Measurements from ENCODE around the gene PHF13. TPM values are rescaled to one million over a fixed set of nuclear protein-coding genes. Genes with fewer than 3 reads are reported as not detected.
A peak's percentile ranks its signal among the peaks of the same experiment; 100 is the strongest.

PHF13 gene
- total and polyA plus RNA-seq, 4 donors, result 1.4 to 8.7 (median 3.8) TPM

DNA sequence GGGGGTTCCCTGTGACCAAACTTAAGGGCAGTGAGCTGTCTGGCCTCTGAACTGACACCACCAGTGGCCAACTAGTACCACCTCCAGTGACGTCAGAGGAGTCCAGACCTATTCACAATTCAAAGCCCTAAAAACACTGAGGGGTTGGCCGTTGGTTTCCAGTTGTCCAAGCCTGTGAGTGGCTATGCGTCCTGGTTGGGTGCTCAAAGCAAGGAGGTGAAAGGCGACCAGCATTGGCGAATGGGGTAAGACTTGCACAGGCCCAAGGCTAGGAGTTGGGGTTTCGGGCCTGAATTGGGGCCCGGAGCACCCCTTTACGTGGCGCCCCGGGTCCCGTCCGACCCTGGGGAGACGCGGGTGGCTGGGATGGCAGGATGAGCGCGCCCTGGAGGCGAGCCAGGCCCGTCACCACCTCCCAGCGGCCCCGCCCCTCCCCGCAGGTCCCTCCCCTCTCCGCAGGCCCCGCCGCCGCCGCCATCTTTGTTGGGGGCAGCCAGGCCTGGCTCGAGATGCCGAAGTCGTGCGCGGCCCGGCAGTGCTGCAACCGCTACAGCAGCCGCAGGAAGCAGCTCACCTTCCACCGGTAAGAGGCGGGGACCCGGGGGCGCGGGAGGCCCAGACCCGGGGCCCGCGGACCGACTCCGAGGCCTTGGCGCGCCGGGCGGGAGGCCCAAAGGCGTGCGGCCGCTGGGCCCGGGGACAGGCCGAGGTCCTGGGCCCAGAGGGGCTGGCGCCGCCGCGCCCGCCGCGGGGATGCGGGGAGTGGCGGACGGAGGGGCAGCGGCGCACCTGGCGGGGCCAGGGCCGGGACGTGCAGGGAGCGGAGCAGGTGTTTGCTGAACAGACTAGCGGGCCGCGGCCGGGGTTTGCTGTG lies 11.4 kb downstream of the PHF13 start, which contains the start of gene THAP3:
TSS of gene THAP3 (plus strand) at position 159 of the 874 bp plus-strand sequence. CDS start at position 510, 351 bp downstream.
- H3K36me3 ChIP-seq (ENCODE audit: control insufficient read depth in 4 of 4, insufficient read depth in 3 of 4, low read depth in 1 of 4, low read length in 3 of 4), result peaks cover 1 to 15% (median 7%) of the 10 kb centered on the region in 4 donors
- peak within 1 kb of the TSS; percentile 23 to 56 for H3K9ac ChIP-seq (ENCODE audit: low read depth in 1 of 2, low read length in 2 of 2)
- peaks cover 6 to 56% (median 41%) of the 10 kb centered on the region in 4 donors for H3K4me1 ChIP-seq (ENCODE audit: control insufficient read depth in 4 of 4, insufficient read depth in 4 of 4, low read length in 3 of 4)
- H3K4me3 ChIP-seq (ENCODE audit: low read depth in 1 of 3, low read length in 3 of 3), result peak within 1 kb of the TSS; percentile 51 to 86 (median 67)
- peak; percentile 91 for DNase-seq (ENCODE audit: low spot score)
- H3K27me3 ChIP-seq (ENCODE audit: control insufficient read depth in 4 of 4, insufficient read depth in 4 of 4, low read length in 3 of 4), result no peaks in the 10 kb centered on the region
- H3K27ac ChIP-seq (ENCODE audit: low read depth in 1 of 2, low read length in 2 of 2), result peak within 1 kb of the TSS; percentile 64 to 75
- WGBS, result 2% methylated on average over 73 of the region's 73 CpGs
- no peaks in the 10 kb centered on the region for H3K9me3 ChIP-seq (ENCODE audit: control insufficient read depth in 4 of 4, low read length in 3 of 4)
- TF ChIP-seq YY1 (IDR thresholded peaks at IDR 0.05) (peak; percentile 98), SP1 (IDR thresholded peaks at IDR 0.05) (peak; percentile 55), HNF4A (conservative IDR thresholded peaks at IDR 0.05) (no peak), RAD21 (IDR thresholded peaks at IDR 0.05) (peak in 1 of 2 donors; percentile 18)
- TF ChIP-seq, protein P1, sequence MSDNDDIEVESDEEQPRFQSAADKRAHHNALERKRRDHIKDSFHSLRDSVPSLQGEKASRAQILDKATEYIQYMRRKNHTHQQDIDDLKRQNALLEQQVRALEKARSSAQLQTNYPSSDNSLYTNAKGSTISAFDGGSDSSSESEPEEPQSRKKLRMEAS (IDR thresholded peaks at IDR 0.05), result no peak

DNA sequence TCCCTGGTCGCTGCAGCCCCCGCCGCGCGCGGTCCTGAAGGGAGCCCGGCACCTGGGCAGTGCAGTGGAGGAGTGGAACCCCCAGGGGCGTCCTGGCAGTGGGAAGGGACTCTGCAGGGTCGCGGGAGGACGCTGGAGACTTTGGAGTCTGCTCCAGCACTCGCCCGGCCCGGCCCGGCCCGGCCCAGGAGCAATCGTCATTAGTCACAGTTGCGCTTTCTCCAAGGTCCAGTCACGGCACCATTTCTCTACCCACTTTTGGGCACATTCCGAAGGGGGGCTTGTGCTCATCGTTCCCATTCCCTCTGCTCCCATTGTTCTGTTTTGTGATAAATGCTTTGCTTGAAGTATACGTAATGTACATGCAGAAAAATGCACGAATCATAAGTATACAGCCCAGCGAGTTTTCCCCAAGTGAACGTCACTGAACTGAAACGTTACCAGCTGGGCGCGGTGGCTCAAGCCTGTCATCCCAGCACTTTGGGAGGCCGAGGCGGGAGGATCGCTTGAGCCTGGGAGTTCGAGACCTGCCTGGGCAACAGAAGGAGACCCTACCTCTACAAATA lies 12.1 kb downstream of the PHF13 start:
- TF ChIP-seq, protein P2, sequence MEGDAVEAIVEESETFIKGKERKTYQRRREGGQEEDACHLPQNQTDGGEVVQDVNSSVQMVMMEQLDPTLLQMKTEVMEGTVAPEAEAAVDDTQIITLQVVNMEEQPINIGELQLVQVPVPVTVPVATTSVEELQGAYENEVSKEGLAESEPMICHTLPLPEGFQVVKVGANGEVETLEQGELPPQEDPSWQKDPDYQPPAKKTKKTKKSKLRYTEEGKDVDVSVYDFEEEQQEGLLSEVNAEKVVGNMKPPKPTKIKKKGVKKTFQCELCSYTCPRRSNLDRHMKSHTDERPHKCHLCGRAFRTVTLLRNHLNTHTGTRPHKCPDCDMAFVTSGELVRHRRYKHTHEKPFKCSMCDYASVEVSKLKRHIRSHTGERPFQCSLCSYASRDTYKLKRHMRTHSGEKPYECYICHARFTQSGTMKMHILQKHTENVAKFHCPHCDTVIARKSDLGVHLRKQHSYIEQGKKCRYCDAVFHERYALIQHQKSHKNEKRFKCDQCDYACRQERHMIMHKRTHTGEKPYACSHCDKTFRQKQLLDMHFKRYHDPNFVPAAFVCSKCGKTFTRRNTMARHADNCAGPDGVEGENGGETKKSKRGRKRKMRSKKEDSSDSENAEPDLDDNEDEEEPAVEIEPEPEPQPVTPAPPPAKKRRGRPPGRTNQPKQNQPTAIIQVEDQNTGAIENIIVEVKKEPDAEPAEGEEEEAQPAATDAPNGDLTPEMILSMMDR (IDR thresholded peaks at IDR 0.05; ENCODE audit: low read depth, low read length, missing input control), result no peak
- TF ChIP-seq RAD21 (IDR thresholded peaks at IDR 0.05) (no peak), TAF1 (conservative IDR thresholded peaks at IDR 0.05) (no peak), RXRA (IDR thresholded peaks at IDR 0.05) (no peak), JUND (IDR thresholded peaks at IDR 0.05) (no peak), FOXA1 (IDR thresholded peaks at IDR 0.05) (no peak), FOXA2 (IDR thresholded peaks at IDR 0.05) (no peak), GABPA (IDR thresholded peaks at IDR 0.05 in 1 of 2, conservative IDR thresholded peaks at IDR 0.05 in 1 of 2) (no peak), NR2F2 (IDR thresholded peaks at IDR 0.05) (no peak), HNF4G (IDR thresholded peaks at IDR 0.05) (no peak), YY1 (IDR thresholded peaks at IDR 0.05) (no peak), HNF4A (conservative IDR thresholded peaks at IDR 0.05) (no peak)
- TF ChIP-seq, protein P1 (IDR thresholded peaks at IDR 0.05), result no peak
- TF ChIP-seq, protein P3, sequence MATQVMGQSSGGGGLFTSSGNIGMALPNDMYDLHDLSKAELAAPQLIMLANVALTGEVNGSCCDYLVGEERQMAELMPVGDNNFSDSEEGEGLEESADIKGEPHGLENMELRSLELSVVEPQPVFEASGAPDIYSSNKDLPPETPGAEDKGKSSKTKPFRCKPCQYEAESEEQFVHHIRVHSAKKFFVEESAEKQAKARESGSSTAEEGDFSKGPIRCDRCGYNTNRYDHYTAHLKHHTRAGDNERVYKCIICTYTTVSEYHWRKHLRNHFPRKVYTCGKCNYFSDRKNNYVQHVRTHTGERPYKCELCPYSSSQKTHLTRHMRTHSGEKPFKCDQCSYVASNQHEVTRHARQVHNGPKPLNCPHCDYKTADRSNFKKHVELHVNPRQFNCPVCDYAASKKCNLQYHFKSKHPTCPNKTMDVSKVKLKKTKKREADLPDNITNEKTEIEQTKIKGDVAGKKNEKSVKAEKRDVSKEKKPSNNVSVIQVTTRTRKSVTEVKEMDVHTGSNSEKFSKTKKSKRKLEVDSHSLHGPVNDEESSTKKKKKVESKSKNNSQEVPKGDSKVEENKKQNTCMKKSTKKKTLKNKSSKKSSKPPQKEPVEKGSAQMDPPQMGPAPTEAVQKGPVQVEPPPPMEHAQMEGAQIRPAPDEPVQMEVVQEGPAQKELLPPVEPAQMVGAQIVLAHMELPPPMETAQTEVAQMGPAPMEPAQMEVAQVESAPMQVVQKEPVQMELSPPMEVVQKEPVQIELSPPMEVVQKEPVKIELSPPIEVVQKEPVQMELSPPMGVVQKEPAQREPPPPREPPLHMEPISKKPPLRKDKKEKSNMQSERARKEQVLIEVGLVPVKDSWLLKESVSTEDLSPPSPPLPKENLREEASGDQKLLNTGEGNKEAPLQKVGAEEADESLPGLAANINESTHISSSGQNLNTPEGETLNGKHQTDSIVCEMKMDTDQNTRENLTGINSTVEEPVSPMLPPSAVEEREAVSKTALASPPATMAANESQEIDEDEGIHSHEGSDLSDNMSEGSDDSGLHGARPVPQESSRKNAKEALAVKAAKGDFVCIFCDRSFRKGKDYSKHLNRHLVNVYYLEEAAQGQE (IDR thresholded peaks at IDR 0.05), result no peak
- TF ChIP-seq, protein P4, sequence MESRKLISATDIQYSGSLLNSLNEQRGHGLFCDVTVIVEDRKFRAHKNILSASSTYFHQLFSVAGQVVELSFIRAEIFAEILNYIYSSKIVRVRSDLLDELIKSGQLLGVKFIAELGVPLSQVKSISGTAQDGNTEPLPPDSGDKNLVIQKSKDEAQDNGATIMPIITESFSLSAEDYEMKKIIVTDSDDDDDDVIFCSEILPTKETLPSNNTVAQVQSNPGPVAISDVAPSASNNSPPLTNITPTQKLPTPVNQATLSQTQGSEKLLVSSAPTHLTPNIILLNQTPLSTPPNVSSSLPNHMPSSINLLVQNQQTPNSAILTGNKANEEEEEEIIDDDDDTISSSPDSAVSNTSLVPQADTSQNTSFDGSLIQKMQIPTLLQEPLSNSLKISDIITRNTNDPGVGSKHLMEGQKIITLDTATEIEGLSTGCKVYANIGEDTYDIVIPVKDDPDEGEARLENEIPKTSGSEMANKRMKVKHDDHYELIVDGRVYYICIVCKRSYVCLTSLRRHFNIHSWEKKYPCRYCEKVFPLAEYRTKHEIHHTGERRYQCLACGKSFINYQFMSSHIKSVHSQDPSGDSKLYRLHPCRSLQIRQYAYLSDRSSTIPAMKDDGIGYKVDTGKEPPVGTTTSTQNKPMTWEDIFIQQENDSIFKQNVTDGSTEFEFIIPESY (IDR thresholded peaks at IDR 0.05), result no peak
- no peaks in the 10 kb centered on the region for H3K27me3 ChIP-seq (ENCODE audit: control insufficient read depth in 4 of 4, insufficient read depth in 4 of 4, low read length in 3 of 4)
- H3K36me3 ChIP-seq (ENCODE audit: control insufficient read depth in 4 of 4, insufficient read depth in 3 of 4, low read depth in 1 of 4, low read length in 3 of 4), result peaks cover 0 to 18% (median 8%) of the 10 kb centered on the region in 4 donors
- H3K27ac ChIP-seq (ENCODE audit: low read depth in 1 of 2, low read length in 2 of 2), result peak overlapping the region; percentile 47 to 75
- no peak for DNase-seq (ENCODE audit: low spot score)
- 8% methylated on average over 32 of the region's 32 CpGs for WGBS
- peaks cover 6 to 56% (median 41%) of the 10 kb centered on the region in 4 donors for H3K4me1 ChIP-seq (ENCODE audit: control insufficient read depth in 4 of 4, insufficient read depth in 4 of 4, low read length in 3 of 4)
- peak overlapping the region; percentile 33 to 86 (median 67) for H3K4me3 ChIP-seq (ENCODE audit: low read depth in 1 of 3, low read length in 3 of 3)
- no peaks in the 10 kb centered on the region for H3K9me3 ChIP-seq (ENCODE audit: control insufficient read depth in 4 of 4, low read length in 3 of 4)
- H3K9ac ChIP-seq (ENCODE audit: low read depth in 1 of 2, low read length in 2 of 2), result peak overlapping the region in 1 of 2 donors; percentile 56

Measured in liver (tissue), 9 donors.